Measurements from ENCODE around the gene AMT.
A peak's percentile ranks its signal among the peaks of the same experiment; 100 is the strongest.
"Not testable (repeated sequence)": the region's sequence is repeated elsewhere in the genome, so short reads cannot be mapped to it uniquely, and the experiment has no call there.

Gene AMT

DNA sequence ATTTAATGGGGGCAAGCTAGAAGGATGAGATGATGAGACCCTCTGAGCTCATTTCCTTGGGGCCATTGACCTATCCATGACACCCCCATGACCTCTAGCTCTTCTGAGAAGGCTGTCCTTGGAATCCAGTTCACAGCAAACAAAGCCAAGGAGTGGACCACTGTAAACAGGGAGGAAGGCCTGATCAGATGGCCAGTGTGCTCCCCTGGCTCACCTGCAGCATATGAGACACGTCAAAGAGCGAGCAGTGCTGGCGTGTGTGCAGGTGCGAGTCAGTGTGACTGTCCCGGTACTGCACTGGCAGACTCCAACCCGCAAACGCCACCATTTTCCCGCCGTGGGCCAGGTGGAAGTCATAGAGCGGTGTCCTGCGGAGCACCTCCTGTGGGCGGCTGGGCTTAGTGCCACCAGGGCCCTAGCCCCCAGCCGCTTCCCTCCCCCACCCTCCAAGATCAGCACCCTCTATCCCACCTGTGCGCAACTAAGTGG is 339 bp downstream of the AMT start:
- no peak for DNase-seq (ENCODE audit: low read depth)

DNA sequence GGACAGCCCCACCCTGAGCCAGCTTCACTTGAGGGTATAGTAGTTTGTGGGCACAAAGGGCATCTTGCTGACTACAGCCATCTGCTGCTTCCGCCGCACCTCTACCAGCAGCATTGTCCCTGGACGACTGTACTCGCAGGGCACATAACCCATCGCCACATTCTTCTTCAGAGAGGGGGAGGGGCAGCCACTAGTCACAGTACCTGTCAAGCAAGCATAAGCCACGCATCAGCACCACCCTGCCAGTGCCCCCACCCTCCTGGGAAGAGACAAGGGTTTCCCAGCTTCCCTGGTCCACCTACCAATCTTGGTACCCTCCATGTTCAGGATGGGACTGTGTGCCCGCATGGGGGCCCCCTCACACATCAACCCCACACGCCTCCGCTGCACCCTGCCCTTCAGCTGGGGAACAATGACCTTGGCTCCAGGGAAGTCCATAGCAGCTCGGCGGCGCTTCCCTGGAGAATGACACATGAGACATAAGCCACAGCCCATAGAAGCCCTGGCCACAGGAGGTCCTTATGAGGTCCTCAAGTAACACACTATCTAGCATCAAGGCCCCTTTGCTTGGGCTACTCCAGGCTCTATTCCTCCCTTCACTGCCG is 4.7 kb downstream of the AMT start:
- DNase-seq (ENCODE audit: low read depth), result no peak

- DNase-seq (ENCODE audit: low read depth), result no peak
Observed at GRCh38 chr3:49416867-49417266, 5.4 kb downstream of the AMT start.

GRCh38 chr3:49415931-49416601 is 6.2 kb downstream of the AMT start:
- no peak for DNase-seq (ENCODE audit: low read depth)

DNA sequence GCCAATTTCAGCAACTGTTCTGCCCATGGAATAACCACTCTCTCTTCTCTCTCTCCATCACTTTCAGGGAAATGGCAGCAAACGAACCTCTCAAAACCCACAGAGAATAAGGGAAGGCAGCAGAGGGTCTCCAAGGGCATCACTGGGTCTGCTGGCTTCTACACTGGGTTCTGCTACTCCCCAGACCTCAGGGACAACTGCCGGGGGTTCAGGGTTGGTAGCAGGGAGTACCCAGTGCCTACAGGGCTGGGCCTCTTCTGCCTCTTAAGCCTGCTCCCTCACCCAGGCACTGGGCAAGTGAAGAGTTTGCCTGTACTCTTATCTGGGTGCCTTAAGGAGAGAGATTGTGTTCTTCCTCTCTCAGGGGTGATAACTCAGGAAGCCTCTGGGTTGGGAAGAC is 7.5 kb downstream of the AMT start:
- no peak for DNase-seq (ENCODE audit: low read depth)

DNA sequence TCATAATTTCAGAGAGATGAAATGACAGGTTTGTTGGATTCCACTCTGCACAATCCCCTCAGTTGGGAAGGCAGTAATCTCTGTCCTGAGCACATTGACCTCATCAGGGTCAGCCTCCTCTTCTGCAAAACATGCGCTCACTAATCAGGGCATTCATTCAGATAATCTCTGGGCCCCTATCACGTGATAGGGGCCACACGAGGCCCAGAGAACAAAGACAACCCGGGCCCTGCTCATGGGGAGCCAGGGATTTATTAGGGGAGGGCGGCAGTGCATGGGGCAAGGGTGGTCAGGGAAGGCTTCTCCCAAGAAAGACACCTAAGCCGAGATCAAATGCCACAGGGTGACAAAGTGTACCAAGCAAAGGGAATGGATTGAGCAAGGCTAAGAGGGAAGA is 8.9 kb downstream of the AMT start:
- no peak for DNase-seq (ENCODE audit: low read depth)

DNA sequence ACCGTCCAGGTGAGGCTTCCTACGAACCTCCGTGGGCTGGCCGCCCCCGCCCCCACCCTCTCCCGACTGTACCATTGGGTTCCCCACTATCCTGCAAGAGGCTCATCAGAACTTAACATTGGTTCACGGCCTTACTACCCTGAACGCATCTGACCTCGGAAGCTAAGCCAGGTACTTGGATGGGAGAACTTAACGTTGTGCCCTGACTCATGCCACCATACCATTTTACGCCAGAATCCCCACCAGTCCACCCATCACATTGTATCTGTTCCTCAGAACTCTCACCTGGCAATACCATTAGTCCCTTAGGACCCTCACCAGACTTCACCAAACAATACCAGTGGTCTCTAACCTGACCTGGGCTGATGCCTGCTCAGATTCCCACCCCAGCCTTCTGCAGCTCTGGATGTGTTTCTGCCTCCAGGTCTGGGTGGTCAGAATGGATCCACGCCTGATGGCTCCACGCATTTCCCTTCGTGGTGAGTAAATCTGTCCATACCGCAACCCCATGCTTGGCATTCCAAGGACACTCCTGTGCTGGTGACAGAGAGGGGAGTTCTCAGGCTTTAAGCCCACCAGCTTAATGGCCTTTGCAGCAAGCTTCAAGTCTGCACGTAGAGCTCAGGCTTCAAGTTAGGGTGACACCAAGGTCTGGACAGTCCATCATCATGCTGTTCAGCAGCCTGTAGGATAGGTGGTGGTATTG is 9.5 kb downstream of the AMT start:
- DNase-seq (ENCODE audit: low read depth), result no peak

GRCh38 chr3:49411968-49412631 is 10.2 kb downstream of the AMT start, which contains the start of the genes RHOA and TCTA:
Gene RHOA, minus strand, starts transcription at chr3:49411976. Its CDS starts 36,387 bp downstream, at chr3:49375589.
Gene TCTA, plus strand, starts transcription at chr3:49412423. Its CDS starts 4 bp downstream, at chr3:49412427.
- DNase-seq (ENCODE audit: low read depth), result peak; percentile 100

GRCh38 chr3:49411535-49411967 is 10.7 kb downstream of the AMT start:
- no peak for DNase-seq (ENCODE audit: low read depth)

DNA sequence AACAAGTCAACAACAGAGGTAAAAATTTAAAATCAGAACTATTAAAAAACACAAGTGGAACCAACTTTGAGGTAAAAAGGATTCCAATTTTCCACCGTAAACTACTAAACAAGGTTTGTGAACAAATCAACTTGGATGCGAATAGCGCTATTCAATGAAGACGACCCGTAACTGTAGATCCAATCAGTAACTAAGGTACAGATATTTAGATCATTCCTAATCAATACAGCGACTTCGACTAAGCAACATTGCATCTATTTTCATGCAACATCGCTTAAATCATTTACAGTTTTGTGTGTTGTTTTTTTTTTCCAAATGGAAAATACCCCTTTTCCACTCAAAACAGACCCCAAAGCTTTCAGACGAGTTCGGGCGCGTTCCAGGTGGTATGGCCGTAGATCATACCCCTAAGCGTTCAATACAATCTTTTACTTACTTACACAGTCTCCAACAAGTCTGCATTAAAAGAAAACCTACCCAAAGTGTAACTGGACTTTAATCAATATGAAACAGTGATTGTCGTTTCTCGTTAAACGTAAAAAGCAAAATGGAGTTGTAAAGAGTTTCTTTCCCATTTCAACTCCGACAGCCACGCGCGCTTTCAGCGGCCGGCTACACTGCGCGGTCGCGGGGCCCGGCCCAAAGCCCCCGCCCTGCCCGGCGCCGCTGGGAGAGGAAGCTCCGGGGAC is 11.3 kb downstream of the AMT start:
- DNase-seq (ENCODE audit: low read depth), result no peak

- no peak for DNase-seq (ENCODE audit: low read depth)
Observed at GRCh38 chr3:49410066-49410845, 12.0 kb downstream of the AMT start.

DNA sequence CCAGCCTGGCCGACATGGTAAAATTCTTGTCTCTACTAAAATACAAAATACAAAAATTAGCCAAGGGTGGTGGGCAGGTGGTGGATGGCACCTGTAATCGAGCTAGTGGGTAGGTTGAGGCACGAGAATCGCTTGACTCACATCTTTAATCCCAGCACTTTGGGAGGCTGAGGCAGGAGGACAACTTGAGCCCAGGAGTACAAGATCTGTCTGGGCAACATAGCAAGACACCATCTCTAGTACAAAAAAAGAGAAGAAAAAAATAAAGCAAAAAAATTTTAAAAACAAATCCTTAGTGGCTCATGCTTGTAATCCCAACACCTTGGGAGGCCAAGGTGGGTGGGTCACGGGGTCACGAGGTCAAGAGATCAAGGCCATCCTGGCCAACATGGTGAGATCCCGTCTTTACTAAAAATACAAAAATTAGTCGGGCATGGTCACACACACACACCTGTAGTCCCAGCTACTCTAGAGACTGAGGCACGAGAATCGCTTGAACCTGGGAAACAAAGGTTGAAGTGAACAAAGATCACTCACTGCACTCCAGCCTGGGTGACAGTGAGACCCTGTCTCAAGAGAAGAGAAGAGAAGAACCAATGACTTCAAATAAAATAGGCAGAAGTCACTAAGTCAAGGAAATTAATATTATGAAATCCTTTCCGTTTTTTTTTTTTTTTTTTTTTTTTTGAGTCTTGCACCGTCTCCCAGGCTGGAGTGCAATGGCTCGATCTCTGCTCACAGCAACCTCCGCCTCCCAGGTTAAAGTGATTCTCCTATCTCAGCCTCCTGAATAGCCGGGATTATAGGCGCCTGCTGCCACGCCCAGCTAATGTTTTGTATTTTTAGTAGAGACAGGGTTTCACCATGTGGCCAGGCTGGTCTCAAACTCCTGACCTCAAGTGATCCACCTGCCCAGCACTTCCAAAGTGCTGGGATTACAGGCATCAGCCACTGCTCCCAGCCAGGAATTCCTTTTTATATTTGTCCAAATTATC is 15.4 kb downstream of the AMT start:
- DNase-seq (ENCODE audit: low read depth), result no peak

- not testable (repeated sequence) for DNase-seq (ENCODE audit: low read depth)
Observed at GRCh38 chr3:49405570-49405969, 16.7 kb downstream of the AMT start.

GRCh38 chr3:49403891-49404290 is 18.4 kb downstream of the AMT start:
- DNase-seq (ENCODE audit: low read depth), result no peak

DNA sequence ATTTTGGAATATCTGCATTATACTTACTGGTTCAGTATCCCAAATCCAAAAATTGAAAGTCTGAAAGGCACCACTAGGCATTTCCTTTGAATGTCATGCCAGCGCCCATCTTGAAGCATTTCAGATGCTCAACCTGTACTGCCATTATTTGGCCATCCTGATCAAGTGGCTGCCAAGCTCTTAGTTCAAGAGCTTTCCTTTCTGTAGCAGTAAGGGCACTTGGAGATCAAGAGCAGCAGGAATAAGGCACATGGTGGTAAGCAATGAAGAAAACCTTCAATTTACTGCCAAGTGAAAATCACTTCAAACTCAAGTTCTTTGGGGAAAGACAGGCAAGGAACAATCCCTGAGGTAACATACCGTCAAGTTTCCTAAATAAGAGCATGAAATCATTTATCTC is 20.5 kb downstream of the AMT start:
- DNase-seq (ENCODE audit: low read depth), result no peak

DNA sequence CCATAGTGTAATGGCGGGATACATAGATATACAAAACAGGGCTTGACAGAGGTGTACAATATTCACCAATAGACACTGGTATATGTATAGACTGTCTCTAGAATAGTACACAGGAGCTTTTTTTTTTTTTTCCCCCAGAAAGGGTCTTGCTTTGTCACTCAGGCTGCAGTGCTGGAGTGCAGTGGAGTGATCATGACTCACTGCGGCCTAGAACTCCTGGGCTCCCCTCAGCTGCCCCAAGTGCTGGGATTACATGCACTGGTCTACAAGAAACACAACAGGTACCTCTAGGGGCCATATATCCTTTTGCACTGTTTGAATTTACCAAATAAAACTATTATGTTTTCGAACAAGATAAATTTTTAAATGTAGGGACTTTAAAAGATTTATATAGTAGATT is 22.8 kb downstream of the AMT start:
- no peak for DNase-seq (ENCODE audit: low read depth)

DNA sequence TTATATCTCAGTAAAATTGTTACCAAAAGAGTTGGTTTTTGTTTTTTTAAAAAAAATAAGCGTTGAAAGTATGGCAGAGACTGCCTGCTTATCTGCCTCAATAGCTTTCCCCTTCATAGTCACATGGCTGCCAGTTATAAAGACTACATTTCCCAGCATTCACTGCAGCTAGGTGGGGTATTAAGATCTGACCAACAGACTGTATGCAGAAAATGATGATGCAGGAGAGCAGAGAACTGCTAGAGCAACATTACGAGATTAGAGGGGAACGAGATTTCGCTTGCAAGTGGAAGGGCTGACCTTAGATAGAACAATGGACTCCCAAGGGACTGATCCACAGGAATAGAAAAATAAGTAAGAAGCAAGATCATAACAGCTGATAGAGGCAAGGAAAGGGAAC is 24.8 kb downstream of the AMT start:
- DNase-seq (ENCODE audit: low read depth), result no peak

GRCh38 chr3:49391310-49391709 is 31.0 kb downstream of the AMT start:
- DNase-seq (ENCODE audit: low read depth), result not testable (repeated sequence)

- DNase-seq (ENCODE audit: low read depth), result no peak
Observed at GRCh38 chr3:49389297-49389696, 33.0 kb downstream of the AMT start.

DNA sequence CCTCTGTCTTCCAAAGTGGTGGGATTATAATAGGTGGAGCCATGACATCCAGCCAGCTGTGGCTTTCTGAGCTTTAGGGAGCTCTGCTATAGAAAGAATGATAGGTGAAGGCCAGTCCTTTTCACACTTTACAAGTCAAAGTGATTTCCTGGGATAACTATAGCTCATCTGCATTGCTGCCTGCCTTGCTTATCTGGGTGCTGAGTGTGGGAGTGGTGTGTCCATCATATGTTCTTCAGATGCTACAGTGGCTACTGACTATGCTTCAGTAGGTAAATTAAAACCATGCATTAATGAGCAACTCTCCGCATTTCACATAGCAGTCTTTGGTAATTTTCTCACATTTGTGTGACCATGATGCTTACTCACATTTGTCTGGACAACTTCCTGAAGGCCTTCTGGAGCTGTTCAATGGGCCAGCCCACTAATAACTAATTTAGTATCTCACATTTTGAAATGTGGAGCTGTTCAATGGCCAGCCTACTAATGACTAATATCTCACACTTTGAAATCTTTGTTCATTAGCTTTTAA is 33.9 kb downstream of the AMT start:
- no peak for DNase-seq (ENCODE audit: low read depth)

Data from fibroblast of gingiva (primary cell).